T-cell (primary cell): Measurements from ENCODE around the gene CDKN2D. TPM values are rescaled to one million over a fixed set of nuclear protein-coding genes. Genes with fewer than 3 reads are reported as not detected.
A peak's percentile ranks its signal among the peaks of the same experiment; 100 is the strongest.

Experiments used
- ATAC-seq, 4 experiments: fragments of 200-7000 bp in 3 of 4; fragments of 150-1000 bp in 1 of 4; cut with Tn5 transposase; replicated peaks in 1 of 4; 1 replicate in 3 of 4; 2 replicates in 1 of 4; pipeline ENCODE4 v1.10.0; 2021; ENCODE audit warnings: moderate library complexity in 3 of 4, mild to moderate bottlenecking in 2 of 4, moderate number of reproducible peaks in 1 of 4
- CTCF ChIA-PET, 2 donors: fragments of 300-600 bp; sonication (Branson Sonifier 250); formaldehyde crosslinking; loops; one replicate each; lab custom pipeline; 2022; ENCODE audit warnings: antibody characterized with exemption in 2 of 2; lab: Charles Lee
- POLR2A ChIA-PET, 2 donors: fragments of 300-600 bp; sonication (Branson Sonifier 250); formaldehyde crosslinking; loops; one replicate each; lab custom pipeline; 2022; ENCODE audit warnings: antibody characterized with exemption in 2 of 2; lab: Charles Lee
- DNase-seq, 35 experiments: peaks; one replicate each; pipeline versions ENCODE4 v3.0.0 to v3.0.0-alpha.2; 2013 to 2023
- H3K27ac ChIP-seq: one replicate; pipeline ENCODE4 v1.5.1; 2013; ENCODE audit warnings: low read length
- H3K27me3 ChIP-seq, 2 experiments: replicated peaks in 1 of 2; 1 replicate in 1 of 2; 2 replicates in 1 of 2; pipeline versions ENCODE4 v1.6.1 to v1.7.0; 2013; ENCODE audit warnings: low read length in 1 of 2, mixed read lengths in 1 of 2; ENCODE audit not compliant: control insufficient read depth in 2 of 2, insufficient read depth in 2 of 2; ENCODE audit errors: extremely low read depth in 1 of 2
- H3K36me3 ChIP-seq, 2 donors: 1 replicate in 1 of 2; 2 replicates in 1 of 2; pipeline versions ENCODE4 v1.6.1 to v1.7.0; 2013; ENCODE audit warnings: low read length in 1 of 2; ENCODE audit not compliant: control insufficient read depth in 2 of 2, insufficient read depth in 1 of 2; ENCODE audit errors: extremely low read depth in 1 of 2
- H3K4me1 ChIP-seq, 2 experiments: 1 replicate in 1 of 2; 2 replicates in 1 of 2; pipeline versions ENCODE4 v1.6.1 to v1.7.0; 2013; ENCODE audit warnings: low read length in 2 of 2, mixed read lengths in 1 of 2; ENCODE audit not compliant: insufficient read depth in 2 of 2, control insufficient read depth in 1 of 2; ENCODE audit errors: extremely low read depth in 1 of 2
- H3K4me3 ChIP-seq, 2 donors: 1 replicate in 1 of 2; 2 replicates in 1 of 2; pipeline versions ENCODE4 v1.5.1 to v1.7.0; 2013; ENCODE audit warnings: mild to moderate bottlenecking in 2 of 2, low read length in 1 of 2, moderate library complexity in 1 of 2; ENCODE audit not compliant: control insufficient read depth in 1 of 2; ENCODE audit errors: extremely low read depth in 1 of 2
- H3K9me3 ChIP-seq: 2 replicates; pipeline ENCODE4 v1.7.0; 2013
- H3K27ac Mint-ChIP-seq, 2 donors: one replicate each; pipeline ENCODE4 v1.8.0; 2020 to 2021; ENCODE audit warnings: mild to moderate bottlenecking in 2 of 2, mixed read lengths in 2 of 2
- H3K27me3 Mint-ChIP-seq, 2 donors: one replicate each; pipeline ENCODE4 v1.8.0; 2021 to 2022; ENCODE audit warnings: mixed read lengths in 2 of 2
- H3K36me3 Mint-ChIP-seq: one replicate; pipeline ENCODE4 v1.8.0; 2021; ENCODE audit warnings: mixed read lengths
- H3K4me1 Mint-ChIP-seq, 3 donors: one replicate each; pipeline ENCODE4 v1.8.0; 2020 to 2022; ENCODE audit warnings: mixed read lengths in 3 of 3, mild to moderate bottlenecking in 1 of 3
- H3K4me3 Mint-ChIP-seq, 3 donors: one replicate each; pipeline ENCODE4 v1.8.0; 2020 to 2022; ENCODE audit warnings: mild to moderate bottlenecking in 3 of 3, mixed read lengths in 3 of 3, moderate library complexity in 3 of 3
- H3K9me3 Mint-ChIP-seq, 3 donors: one replicate each; pipeline ENCODE4 v1.8.0; 2020 to 2022; ENCODE audit warnings: mixed read lengths in 3 of 3
- WGBS: methylation state at CpG from one replicate; pipeline ENCODE4 v1.1.5; 2013; ENCODE audit warnings: missing lambda C conversion rate; ENCODE audit not compliant: insufficient coverage; 5-methylcytosine and 5-hydroxymethylcytosine counted together
- total RNA-seq, 35 experiments: library from RNA in 6 of 35; stranded (reverse) in 6 of 35; fragments of 120-200 nt in 1 of 35; gene quantifications; one replicate each; pipeline versions ENCODE4 v1.2.1 to v1.2.4 and lab custom pipeline; 2013 to 2026

The CDKN2D gene
- total RNA-seq, 5 donors from 2014 or later (not counting 1 experiment from before 2014, with no cell fraction given): 24.0 to 51.5 (median 32.5) TPM

GRCh38 chr19:10566408-10566657 is 2.4 kb downstream of the CDKN2D start:
- Histone ChIP-seq H3K4me3 (peak overlapping the region; percentile 74 to 100), H3K27ac (peak overlapping the region; percentile 78), H3K27me3 (no peaks in the 10 kb centered on the region), H3K4me1 (peaks cover 22 to 55% of the 10 kb centered on the region in 2 experiments), H3K9me3 (no peaks in the 10 kb centered on the region), H3K36me3 (peaks cover 2 to 24% of the 10 kb centered on the region in 2 donors)
- peaks cover 43 to 52% (median 46%) of the 10 kb centered on the region in 3 donors for H3K4me1 Mint-ChIP-seq
- no peaks in the 10 kb centered on the region for H3K9me3 Mint-ChIP-seq
- peaks cover 4% of the 10 kb centered on the region for H3K36me3 Mint-ChIP-seq
- ChIA-PET CTCF (interaction anchor here in 1 of 2 donors (0.6 to 0.9 kb wide), 3 partner anchors 15 to 59 kb away, joined by 3 to 6 read pairs (median 4); no protein-coding TSS in a partner anchor), POLR2A (interaction anchor here in 1 of 2 donors (0.6 kb wide), 1 partner anchor 33 kb away, joined by 3 read pairs; no protein-coding TSS in a partner anchor)
- no peak for ATAC-seq
- H3K27ac Mint-ChIP-seq: peak overlapping the region; percentile 97 to 98
- H3K4me3 Mint-ChIP-seq: peak overlapping the region; percentile 93 to 97 (median 95)
- DNase-seq: no peak
- no peaks in the 10 kb centered on the region for H3K27me3 Mint-ChIP-seq
- WGBS: 0% methylated on average over 1 of the region's 4 CpGs

DNA sequence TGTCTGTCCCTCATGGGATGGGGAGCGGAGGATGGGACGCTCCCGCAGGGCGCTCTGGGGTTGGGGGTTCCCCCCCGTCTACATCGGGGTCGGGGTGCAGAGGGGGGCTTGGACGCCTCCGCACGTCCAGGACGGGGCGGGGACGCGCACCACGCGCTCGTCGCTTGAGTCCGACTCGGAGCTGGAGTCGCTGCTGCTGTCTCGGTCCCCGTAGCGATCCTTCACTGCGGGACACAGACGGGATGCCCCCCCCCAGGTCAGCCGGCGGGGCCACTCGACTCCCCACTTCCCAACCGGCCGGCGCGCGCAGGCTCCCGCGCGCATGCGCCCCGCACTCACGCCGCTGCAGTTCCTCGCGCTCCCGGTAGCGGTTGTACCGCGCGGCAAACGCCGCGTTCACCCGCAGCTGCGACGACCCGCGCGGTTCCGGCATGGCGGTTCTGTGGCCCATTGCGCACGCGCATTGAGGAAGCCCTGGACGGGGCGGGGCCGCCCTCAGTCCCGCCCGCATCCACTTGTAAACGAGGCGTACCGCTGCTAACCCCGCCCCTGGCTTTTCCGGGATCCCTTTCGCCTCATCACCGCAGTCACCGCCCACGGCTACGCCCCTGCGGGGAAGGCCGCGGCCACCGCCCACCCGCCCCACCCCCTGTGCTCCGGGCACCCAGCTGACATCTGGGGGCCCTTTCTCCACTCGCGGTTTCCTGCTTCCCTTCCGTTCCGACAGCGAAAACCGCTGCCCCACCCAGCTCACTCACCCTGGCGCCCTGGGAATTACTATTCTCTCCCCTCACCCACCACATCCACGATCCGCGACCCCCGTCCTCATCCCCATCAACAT is 3.0 kb downstream of the CDKN2D start, which contains the start of gene KRI1:
KRI1 (minus strand) TSS at position 444 of the 841 bp plus-strand sequence; CDS start at position 433, 11 bp downstream.
- peaks cover 43 to 54% (median 46%) of the 10 kb centered on the region in 3 donors for H3K4me1 Mint-ChIP-seq
- peaks cover 8% of the 10 kb centered on the region for H3K36me3 Mint-ChIP-seq
- H3K9me3 Mint-ChIP-seq: no peaks in the 10 kb centered on the region
- H3K9me3 ChIP-seq: no peaks in the 10 kb centered on the region
- peak within 1 kb of the TSS; percentile 97 to 98 for H3K27ac Mint-ChIP-seq
- under 1% methylated on average over 80 of the region's 94 CpGs for WGBS
- DNase-seq (peak; percentile 97 to 99 (median 98)), ATAC-seq (peak; percentile 57 to 64 (median 61))
- H3K27me3 ChIP-seq: no peaks in the 10 kb centered on the region
- H3K4me3 Mint-ChIP-seq: peak within 1 kb of the TSS; percentile 93 to 97 (median 95)
- ChIA-PET POLR2A (interaction anchor here (0.5 to 0.6 kb wide), 3 partner anchors 28 to 87 kb away, joined by 3 to 4 read pairs (median 3); no protein-coding TSS in a partner anchor), CTCF (interaction anchor here in 1 of 2 donors (0.6 to 0.9 kb wide), 3 partner anchors 15 to 58 kb away, joined by 3 to 6 read pairs (median 4); no protein-coding TSS in a partner anchor)
- peak within 1 kb of the TSS; percentile 83 for H3K27ac ChIP-seq
- H3K4me1 ChIP-seq: peaks cover 22 to 60% of the 10 kb centered on the region in 2 experiments
- peaks cover 4 to 30% of the 10 kb centered on the region in 2 donors for H3K36me3 ChIP-seq
- no peaks in the 10 kb centered on the region for H3K27me3 Mint-ChIP-seq
- H3K4me3 ChIP-seq: peak within 1 kb of the TSS; percentile 96 to 100

- H3K36me3 Mint-ChIP-seq: peaks cover 8% of the 10 kb centered on the region
- Histone ChIP-seq H3K4me1 (peaks cover 22 to 60% of the 10 kb centered on the region in 2 experiments), H3K36me3 (peaks cover 4 to 37% of the 10 kb centered on the region in 2 donors), H3K27me3 (no peaks in the 10 kb centered on the region), H3K4me3 (peak overlapping the region; percentile 83 to 96), H3K9me3 (no peaks in the 10 kb centered on the region), H3K27ac (peak overlapping the region; percentile 83)
- DNase-seq: peak in 29 of 35 experiments; percentile 36 to 73 (median 48)
- no peaks in the 10 kb centered on the region for H3K9me3 Mint-ChIP-seq
- peak overlapping the region; percentile 97 to 98 for H3K27ac Mint-ChIP-seq
- no peaks in the 10 kb centered on the region for H3K27me3 Mint-ChIP-seq
- H3K4me1 Mint-ChIP-seq: peaks cover 43 to 52% (median 46%) of the 10 kb centered on the region in 3 donors
- ATAC-seq: peak in 1 of 4 experiments; percentile 5
- H3K4me3 Mint-ChIP-seq: peak overlapping the region; percentile 93 to 97 (median 95)
- 14% methylated on average over 10 of the region's 10 CpGs for WGBS
- ChIA-PET CTCF (interaction anchor here in 1 of 2 donors (0.6 kb wide), 1 partner anchor 53 kb away, joined by 3 read pairs; no protein-coding TSS in a partner anchor), POLR2A (interaction anchor here (0.6 kb wide), 3 partner anchors 11 to 114 kb away, joined by 3 to 9 read pairs (median 7); no protein-coding TSS in a partner anchor)
These were observed 3.7 kb downstream of the CDKN2D start for GRCh38 chr19:10565028-10565566.

- DNase-seq (no peak), ATAC-seq (no peak)
- POLR2A ChIA-PET: no interaction called here
- 100% methylated on average over 2 of the region's 5 CpGs for WGBS
- Histone ChIP-seq H3K4me1 (peaks cover 17 to 54% of the 10 kb centered on the region in 2 experiments), H3K4me3 (no peak overlapping the region), H3K27ac (no peak overlapping the region), H3K27me3 (no peaks in the 10 kb centered on the region), H3K36me3 (peaks cover 19 to 57% of the 10 kb centered on the region in 2 donors), H3K9me3 (no peaks in the 10 kb centered on the region)
- Mint-ChIP-seq H3K36me3 (peaks cover 18% of the 10 kb centered on the region), H3K27ac (peak overlapping the region in 1 of 2 donors; percentile 36), H3K4me1 (peaks cover 31 to 43% (median 35%) of the 10 kb centered on the region in 3 donors), H3K9me3 (no peaks in the 10 kb centered on the region), H3K4me3 (no peak overlapping the region), H3K27me3 (no peaks in the 10 kb centered on the region)
- CTCF ChIA-PET: no interaction called here
These were observed 6.2 kb downstream of the CDKN2D start for GRCh38 chr19:10562609-10563008.

GRCh38 chr19:10560154-10560553 is 8.6 kb downstream of the CDKN2D start:
- Histone ChIP-seq H3K9me3 (no peaks in the 10 kb centered on the region), H3K4me3 (no peak overlapping the region), H3K4me1 (peaks cover 14 to 56% of the 10 kb centered on the region in 2 experiments), H3K27ac (no peak overlapping the region), H3K27me3 (no peaks in the 10 kb centered on the region), H3K36me3 (peaks cover 27 to 74% of the 10 kb centered on the region in 2 donors)
- POLR2A ChIA-PET: no interaction called here
- CTCF ChIA-PET: no interaction called here
- peak overlapping the region in 1 of 2 donors; percentile 61 for H3K27ac Mint-ChIP-seq
- DNase-seq (no peak), ATAC-seq (no peak)
- H3K4me3 Mint-ChIP-seq: no peak overlapping the region
- H3K36me3 Mint-ChIP-seq: peaks cover 25% of the 10 kb centered on the region
- 100% methylated on average over 2 of the region's 7 CpGs for WGBS
- no peaks in the 10 kb centered on the region for H3K27me3 Mint-ChIP-seq
- no peaks in the 10 kb centered on the region for H3K9me3 Mint-ChIP-seq
- H3K4me1 Mint-ChIP-seq: peaks cover 15 to 34% (median 28%) of the 10 kb centered on the region in 3 donors
